Naive thymus-derived CD4-positive, alpha-beta T cell (primary cell): Measurements from ENCODE around the gene DRG1. TPM values are rescaled to one million over a fixed set of nuclear protein-coding genes. Genes with fewer than 3 reads are reported as not detected.
A peak's percentile ranks its signal among the peaks of the same experiment; 100 is the strongest.

Experiments used
- ATAC-seq: fragments of 150-1000 bp; cut with Tn5 transposase; 2 replicates; pipeline ENCODE4 v1.10.0; 2021; ENCODE audit warnings: mild to moderate bottlenecking, moderate library complexity
- CTCF ChIA-PET: fragments of 350-600 bp; sonication (Branson Sonifier 250); formaldehyde crosslinking; loops from one replicate; lab custom pipeline; 2021; ENCODE audit warnings: antibody characterized with exemption; lab: Charles Lee
- POLR2A ChIA-PET: fragments of 350-600 bp; sonication (Branson Sonifier 250); formaldehyde crosslinking; loops from one replicate; lab custom pipeline; 2021; ENCODE audit warnings: antibody characterized with exemption, inconsistent platforms; lab: Charles Lee
- DNase-seq, 9 donors: peaks; one replicate each; pipeline versions ENCODE4 v3.0.0 to v3.0.0-alpha.2; 2020 to 2022; ENCODE audit warnings: mixed read lengths in 1 of 9
- H3K27ac ChIP-seq: one replicate; pipeline ENCODE4 v1.7.0; 2013; ENCODE audit warnings: mild to moderate bottlenecking, low read depth, low read length, moderate library complexity
- H3K27me3 ChIP-seq, 2 donors: one replicate each; pipeline ENCODE4 v1.7.0; 2013; ENCODE audit warnings: low read length in 2 of 2, mild to moderate bottlenecking in 2 of 2, moderate library complexity in 2 of 2; ENCODE audit not compliant: control insufficient read depth in 2 of 2, insufficient read depth in 2 of 2
- H3K36me3 ChIP-seq, 3 experiments: 1 replicate in 2 of 3; 2 replicates in 1 of 3; pipeline ENCODE4 v1.7.0; 2013; ENCODE audit warnings: low read length in 3 of 3, mild to moderate bottlenecking in 3 of 3, moderate library complexity in 1 of 3; ENCODE audit not compliant: insufficient read depth in 3 of 3, control insufficient read depth in 2 of 3
- H3K4me1 ChIP-seq, 2 donors: one replicate each; pipeline ENCODE4 v1.7.0; 2013; ENCODE audit warnings: low read length in 2 of 2, mild to moderate bottlenecking in 2 of 2, moderate library complexity in 1 of 2; ENCODE audit not compliant: control insufficient read depth in 2 of 2, insufficient read depth in 2 of 2
- H3K4me3 ChIP-seq: 2 replicates; pipeline ENCODE4 v1.7.0; 2013; ENCODE audit warnings: mild to moderate bottlenecking, low read length
- H3K9me3 ChIP-seq, 3 experiments: 1 replicate in 2 of 3; 2 replicates in 1 of 3; pipeline ENCODE4 v1.7.0; 2013; ENCODE audit warnings: low read length in 3 of 3; ENCODE audit not compliant: control insufficient read depth in 2 of 3
- H3K27ac Mint-ChIP-seq, 9 donors: one replicate each; pipeline ENCODE4 v1.8.0; 2020 to 2022; ENCODE audit warnings: mixed read lengths in 9 of 9, mild to moderate bottlenecking in 8 of 9, moderate library complexity in 5 of 9, inconsistent platforms in 2 of 9
- H3K27me3 Mint-ChIP-seq, 5 donors: one replicate each; pipeline ENCODE4 v1.8.0; 2021 to 2022; ENCODE audit warnings: mixed read lengths in 5 of 5, mild to moderate bottlenecking in 1 of 5
- H3K36me3 Mint-ChIP-seq, 5 donors: one replicate each; pipeline ENCODE4 v1.8.0; 2020 to 2022; ENCODE audit warnings: mixed read lengths in 5 of 5, mild to moderate bottlenecking in 3 of 5, inconsistent platforms in 1 of 5
- H3K4me1 Mint-ChIP-seq, 7 donors: one replicate each; pipeline ENCODE4 v1.8.0; 2020 to 2022; ENCODE audit warnings: mixed read lengths in 7 of 7, mild to moderate bottlenecking in 3 of 7, inconsistent platforms in 1 of 7
- H3K4me3 Mint-ChIP-seq, 10 donors: one replicate each; pipeline ENCODE4 v1.8.0; 2020 to 2022; ENCODE audit warnings: mild to moderate bottlenecking in 10 of 10, mixed read lengths in 10 of 10, moderate library complexity in 6 of 10, inconsistent platforms in 2 of 10
- H3K9me3 Mint-ChIP-seq, 11 donors: one replicate each; pipeline ENCODE4 v1.8.0; 2020 to 2022; ENCODE audit warnings: mixed read lengths in 11 of 11, mild to moderate bottlenecking in 4 of 11, inconsistent platforms in 1 of 11, moderate library complexity in 1 of 11
- intact Hi-C, 2 donors: fragments of 100-400 bp; cut with micrococcal nuclease; formaldehyde crosslinking; loops; one replicate each; pipeline ENCODE4 v1.15.1; 2023
- polyA plus RNA-seq, 2 donors: library from polyadenylated mRNA; unstranded; fragments of 300-500 nt; fragmentation: Illumina TruSeq; gene quantifications; one replicate each; pipeline ENCODE4 v1.2.3, GENCODE V29; 2021
- total RNA-seq, 6 experiments: library from RNA in 5 of 6; stranded (reverse) in 5 of 6; gene quantifications; 1 replicate in 5 of 6; 2 replicates in 1 of 6; pipeline ENCODE4 v1.2.3 and lab custom pipeline; 2021 to 2026

The DRG1 gene
- total RNA-seq (100 to 1,000 TPM in 2 of 5 experiments, 10 to 100 TPM in 3; 53.3 to 109 (median 84.4) TPM), polyA plus RNA-seq (10 to 100 TPM; 81.1 to 88.3 TPM), total RNA-seq (lab: John Stamatoyannopoulos, UW) (36.5 reads per million, percentile 64 among the genes with 10 or more reads in this experiment)

- intact Hi-C loops, result loop anchor here (1.0 to 5.0 kb wide), 16 partner anchors 52 to 545 kb away; partner anchors contain the start of genes LIMK2 (in 2 of the 2), PIK3IP1 (in 2 of the 2), SFI1 (in 2 of the 2) and DEPDC5 (in 1 of the 2)
- POLR2A ChIA-PET, result interaction anchor here (0.6 to 2.9 kb wide), 13 partner anchors 53 to 1846 kb away, joined by 3 to 42 read pairs (median 3); partner anchors contain the start of genes PATZ1, PIK3IP1, PISD and SFI1
Observed at GRCh38 chr22:31399211-31400022, at the start of gene DRG1. Gene DRG1, plus strand, starts transcription at chr22:31399604. Its CDS starts 80 bp downstream, at chr22:31399684.

DNA sequence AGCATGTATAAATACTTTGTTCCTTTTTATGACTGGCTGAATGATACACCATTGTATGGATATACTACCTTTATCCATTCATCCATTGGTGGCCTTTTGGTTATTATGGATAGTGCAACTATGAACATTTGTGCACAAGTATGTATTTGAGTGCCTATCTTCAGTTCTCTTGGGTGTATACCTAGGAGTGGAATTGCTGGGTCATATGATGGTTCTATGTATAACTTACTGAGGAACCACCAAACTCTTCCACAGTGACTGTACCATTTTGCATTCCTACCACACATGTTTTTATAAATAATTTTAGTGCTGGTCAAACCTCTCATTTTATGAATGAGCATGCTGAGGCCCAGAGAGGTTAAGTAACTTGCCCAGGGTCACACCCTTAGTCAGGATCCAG is 49.4 kb upstream of the DRG1 start:
- Mint-ChIP-seq H3K4me1 (peaks cover under 1 to 13% (median 8%) of the 10 kb centered on the region in 7 donors), H3K27me3 (peaks cover 0 to 6% (median 0%) of the 10 kb centered on the region in 5 donors), H3K4me3 (no peak overlapping the region), H3K9me3 (peaks cover 0 to 2% (median 0%) of the 10 kb centered on the region in 11 donors), H3K27ac (no peak overlapping the region), H3K36me3 (peaks cover 0 to under 1% (median 0%) of the 10 kb centered on the region in 5 donors)
- no peaks in the 10 kb centered on the region for H3K36me3 ChIP-seq
- POLR2A ChIA-PET, result no interaction called here
- intact Hi-C loops, result loop anchor here (5.0 to 10.0 kb wide), 6 partner anchors 73 to 1745 kb away; partner anchors contain the start of genes DEPDC5 (in 1 of the 2), NF2 (in 1 of the 2), PES1 (in 1 of the 2) and PRR14L (in 1 of the 2)
- ATAC-seq (no peak), DNase-seq (no peak)
- H3K4me3 ChIP-seq, result no peak overlapping the region
- CTCF ChIA-PET, result no interaction called here
- no peak overlapping the region for H3K27ac ChIP-seq
- H3K27me3 ChIP-seq, result no peaks in the 10 kb centered on the region
- no peaks in the 10 kb centered on the region for H3K9me3 ChIP-seq
- peaks cover under 1 to 6% of the 10 kb centered on the region in 2 donors for H3K4me1 ChIP-seq

More at GRCh38 chr22:31399211-31400022, at the start of gene DRG1:
- H3K4me3 ChIP-seq, result peak within 1 kb of the TSS; percentile 88
- DNase-seq (peak; percentile 90 to 98 (median 93)), ATAC-seq (peak; percentile 99)
- Mint-ChIP-seq H3K36me3 (peaks cover 0 to 16% (median 7%) of the 10 kb centered on the region in 5 donors), H3K27me3 (no peaks in the 10 kb centered on the region), H3K9me3 (no peaks in the 10 kb centered on the region), H3K4me3 (peak within 1 kb of the TSS; percentile 92 to 99 (median 96)), H3K27ac (peak within 1 kb of the TSS; percentile 85 to 97 (median 94)), H3K4me1 (peaks cover 5 to 35% (median 22%) of the 10 kb centered on the region in 7 donors)
- H3K4me1 ChIP-seq, result peaks cover 10 to 15% of the 10 kb centered on the region in 2 donors
- H3K27me3 ChIP-seq, result no peaks in the 10 kb centered on the region
- H3K9me3 ChIP-seq, result no peaks in the 10 kb centered on the region
- CTCF ChIA-PET, result interaction anchor here (2.2 kb wide), 1 partner anchor 53 kb away, joined by 5 read pairs; the partner anchor contains the start of gene PATZ1
- H3K36me3 ChIP-seq, result peaks cover 0 to 25% (median 6%) of the 10 kb centered on the region in 3 experiments
- peak within 1 kb of the TSS; percentile 91 for H3K27ac ChIP-seq

GRCh38 chr22:31350410-31350863 is 49.0 kb upstream of the DRG1 start:
- Mint-ChIP-seq H3K4me1 (peaks cover 0 to 10% (median 5%) of the 10 kb centered on the region in 7 donors), H3K9me3 (peaks cover 0 to 2% (median 0%) of the 10 kb centered on the region in 11 donors), H3K27ac (no peak overlapping the region), H3K36me3 (no peaks in the 10 kb centered on the region), H3K27me3 (peaks cover 0 to 6% (median 0%) of the 10 kb centered on the region in 5 donors), H3K4me3 (no peak overlapping the region)
- intact Hi-C loops, result no loop called here
- Histone ChIP-seq H3K27ac (no peak overlapping the region), H3K4me1 (peaks cover 0 to 5% of the 10 kb centered on the region in 2 donors), H3K4me3 (no peak overlapping the region), H3K36me3 (no peaks in the 10 kb centered on the region), H3K27me3 (no peaks in the 10 kb centered on the region), H3K9me3 (no peaks in the 10 kb centered on the region)
- ATAC-seq, result no peak
- CTCF ChIA-PET, result no interaction called here
- no peak for DNase-seq
- POLR2A ChIA-PET, result interaction anchor here (0.7 kb wide), 1 partner anchor 121 kb away, joined by 3 read pairs; no protein-coding TSS in a partner anchor

- intact Hi-C loops, result no loop called here
- Histone ChIP-seq H3K27me3 (no peaks in the 10 kb centered on the region), H3K36me3 (no peaks in the 10 kb centered on the region), H3K9me3 (no peaks in the 10 kb centered on the region), H3K4me3 (no peak overlapping the region), H3K4me1 (no peaks in the 10 kb centered on the region), H3K27ac (no peak overlapping the region)
- H3K9me3 Mint-ChIP-seq, result no peaks in the 10 kb centered on the region
- peaks cover 0 to 12% (median 5%) of the 10 kb centered on the region in 5 donors for H3K27me3 Mint-ChIP-seq
- ChIA-PET POLR2A (no interaction called here), CTCF (no interaction called here)
- DNase-seq (no peak), ATAC-seq (no peak)
- no peaks in the 10 kb centered on the region for H3K36me3 Mint-ChIP-seq
- H3K4me3 Mint-ChIP-seq, result no peak overlapping the region
- H3K4me1 Mint-ChIP-seq, result no peaks in the 10 kb centered on the region
- H3K27ac Mint-ChIP-seq, result no peak overlapping the region
Observed at GRCh38 chr22:31354515-31354914, 44.9 kb upstream of the DRG1 start.

- Histone ChIP-seq H3K4me1 (no peaks in the 10 kb centered on the region), H3K27me3 (no peaks in the 10 kb centered on the region), H3K4me3 (no peak overlapping the region), H3K27ac (no peak overlapping the region), H3K36me3 (no peaks in the 10 kb centered on the region), H3K9me3 (no peaks in the 10 kb centered on the region)
- ChIA-PET POLR2A (no interaction called here), CTCF (no interaction called here)
- intact Hi-C loops, result no loop called here
- DNase-seq (no peak), ATAC-seq (no peak)
- Mint-ChIP-seq H3K36me3 (no peaks in the 10 kb centered on the region), H3K9me3 (no peaks in the 10 kb centered on the region), H3K4me3 (no peak overlapping the region), H3K27ac (no peak overlapping the region), H3K4me1 (no peaks in the 10 kb centered on the region), H3K27me3 (peaks cover 0 to 8% (median 5%) of the 10 kb centered on the region in 5 donors)
Observed at GRCh38 chr22:31360029-31360428, 39.4 kb upstream of the DRG1 start.

- Mint-ChIP-seq H3K27me3 (peaks cover 0 to 4% (median 0%) of the 10 kb centered on the region in 5 donors), H3K4me3 (no peak overlapping the region), H3K4me1 (no peaks in the 10 kb centered on the region), H3K27ac (peak overlapping the region in 1 of 9 donors; percentile 66), H3K9me3 (no peaks in the 10 kb centered on the region), H3K36me3 (no peaks in the 10 kb centered on the region)
- no peaks in the 10 kb centered on the region for H3K36me3 ChIP-seq
- H3K27me3 ChIP-seq, result no peaks in the 10 kb centered on the region
- POLR2A ChIA-PET, result no interaction called here
- no peaks in the 10 kb centered on the region for H3K4me1 ChIP-seq
- CTCF ChIA-PET, result no interaction called here
- H3K9me3 ChIP-seq, result no peaks in the 10 kb centered on the region
- no peak overlapping the region for H3K27ac ChIP-seq
- no peak for DNase-seq
- intact Hi-C loops, result no loop called here
- H3K4me3 ChIP-seq, result no peak overlapping the region
- no peak for ATAC-seq
Observed at GRCh38 chr22:31361743-31362142, 37.7 kb upstream of the DRG1 start.
